ENCODE data around the gene RAB13. TPM values are rescaled to one million over a fixed set of nuclear protein-coding genes. Genes with fewer than 3 reads are reported as not detected.

Gene RAB13
- total and polyA plus RNA-seq, 2 of the 13 experiments (the other 11 are each of a cell fraction or from before 2014, with no cell fraction given), result 15.9 to 24.7 TPM

DNA sequence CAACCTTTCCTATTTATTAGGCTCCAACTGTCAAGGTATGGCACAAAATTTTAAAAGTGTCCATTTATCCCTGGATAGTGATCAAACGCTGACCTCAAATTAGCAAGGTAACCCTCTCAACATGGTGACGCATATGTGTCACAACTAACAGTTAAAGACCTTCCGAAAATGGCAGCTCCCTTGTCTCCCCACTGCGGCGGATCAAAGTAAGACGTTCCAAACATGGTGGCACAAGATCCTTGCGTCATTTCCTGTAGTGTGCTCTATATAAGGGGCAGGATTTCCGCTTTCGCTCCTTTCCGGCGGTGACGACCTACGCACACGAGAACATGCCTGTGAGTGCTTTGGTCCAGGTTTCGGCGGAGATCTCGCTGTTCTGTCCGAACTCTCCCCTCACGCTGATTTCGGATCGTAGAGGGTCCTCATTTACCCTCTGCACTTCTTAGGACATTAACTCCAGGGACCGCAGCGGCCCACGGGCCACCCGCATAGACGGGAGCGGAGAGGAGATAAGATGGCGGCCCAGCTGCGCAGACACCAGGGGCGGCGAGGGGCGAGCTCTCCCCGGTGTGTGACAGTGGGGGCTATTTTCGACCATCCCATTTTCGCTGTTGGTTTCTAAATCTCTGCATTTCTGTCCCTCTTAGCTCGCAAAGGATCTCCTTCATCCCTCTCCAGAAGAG is 4.5 kb upstream of the RAB13 start, which contains the start of gene RPS27 (continued):
- TF ChIP-seq, protein P1, sequence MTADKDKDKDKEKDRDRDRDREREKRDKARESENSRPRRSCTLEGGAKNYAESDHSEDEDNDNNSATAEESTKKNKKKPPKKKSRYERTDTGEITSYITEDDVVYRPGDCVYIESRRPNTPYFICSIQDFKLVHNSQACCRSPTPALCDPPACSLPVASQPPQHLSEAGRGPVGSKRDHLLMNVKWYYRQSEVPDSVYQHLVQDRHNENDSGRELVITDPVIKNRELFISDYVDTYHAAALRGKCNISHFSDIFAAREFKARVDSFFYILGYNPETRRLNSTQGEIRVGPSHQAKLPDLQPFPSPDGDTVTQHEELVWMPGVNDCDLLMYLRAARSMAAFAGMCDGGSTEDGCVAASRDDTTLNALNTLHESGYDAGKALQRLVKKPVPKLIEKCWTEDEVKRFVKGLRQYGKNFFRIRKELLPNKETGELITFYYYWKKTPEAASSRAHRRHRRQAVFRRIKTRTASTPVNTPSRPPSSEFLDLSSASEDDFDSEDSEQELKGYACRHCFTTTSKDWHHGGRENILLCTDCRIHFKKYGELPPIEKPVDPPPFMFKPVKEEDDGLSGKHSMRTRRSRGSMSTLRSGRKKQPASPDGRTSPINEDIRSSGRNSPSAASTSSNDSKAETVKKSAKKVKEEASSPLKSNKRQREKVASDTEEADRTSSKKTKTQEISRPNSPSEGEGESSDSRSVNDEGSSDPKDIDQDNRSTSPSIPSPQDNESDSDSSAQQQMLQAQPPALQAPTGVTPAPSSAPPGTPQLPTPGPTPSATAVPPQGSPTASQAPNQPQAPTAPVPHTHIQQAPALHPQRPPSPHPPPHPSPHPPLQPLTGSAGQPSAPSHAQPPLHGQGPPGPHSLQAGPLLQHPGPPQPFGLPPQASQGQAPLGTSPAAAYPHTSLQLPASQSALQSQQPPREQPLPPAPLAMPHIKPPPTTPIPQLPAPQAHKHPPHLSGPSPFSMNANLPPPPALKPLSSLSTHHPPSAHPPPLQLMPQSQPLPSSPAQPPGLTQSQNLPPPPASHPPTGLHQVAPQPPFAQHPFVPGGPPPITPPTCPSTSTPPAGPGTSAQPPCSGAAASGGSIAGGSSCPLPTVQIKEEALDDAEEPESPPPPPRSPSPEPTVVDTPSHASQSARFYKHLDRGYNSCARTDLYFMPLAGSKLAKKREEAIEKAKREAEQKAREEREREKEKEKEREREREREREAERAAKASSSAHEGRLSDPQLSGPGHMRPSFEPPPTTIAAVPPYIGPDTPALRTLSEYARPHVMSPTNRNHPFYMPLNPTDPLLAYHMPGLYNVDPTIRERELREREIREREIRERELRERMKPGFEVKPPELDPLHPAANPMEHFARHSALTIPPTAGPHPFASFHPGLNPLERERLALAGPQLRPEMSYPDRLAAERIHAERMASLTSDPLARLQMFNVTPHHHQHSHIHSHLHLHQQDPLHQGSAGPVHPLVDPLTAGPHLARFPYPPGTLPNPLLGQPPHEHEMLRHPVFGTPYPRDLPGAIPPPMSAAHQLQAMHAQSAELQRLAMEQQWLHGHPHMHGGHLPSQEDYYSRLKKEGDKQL (CRISPR knock-in tag; IDR thresholded peaks at IDR 0.05; ENCODE audit: low read depth), result peak; percentile 41; the same call in 1 of the 2 replicates
- TF ChIP-seq ZSCAN29 (CRISPR knock-in tag; conservative IDR thresholded peaks at IDR 0.05) (peak; percentile 98), FOSL2 (CRISPR knock-in tag; IDR thresholded peaks at IDR 0.05) (peak; percentile 59), ZNF383 (CRISPR knock-in tag; IDR thresholded peaks at IDR 0.05; ENCODE audit: borderline replicate concordance) (peak; percentile 97; the same call in 1 of the 2 replicates), ZNF282 (IDR thresholded peaks at IDR 0.05; ENCODE audit: partially characterized antibody) (no peak), ZNF160 (CRISPR knock-in tag; IDR thresholded peaks at IDR 0.05) (peak; percentile 42; the same call in 1 of the 2 replicates), IRF2 (CRISPR knock-in tag; IDR thresholded peaks at IDR 0.05) (peak; percentile 94), ZNF317 (CRISPR knock-in tag; IDR thresholded peaks at IDR 0.05) (no peak; the same call in 1 of the 2 replicates), SYNCRIP (IDR thresholded peaks at IDR 0.05; ENCODE audit: insufficient read depth, low read depth, low read length) (no peak), ONECUT2 (CRISPR knock-in tag; IDR thresholded peaks at IDR 0.05) (no peak), ZBTB20 (CRISPR knock-in tag; IDR thresholded peaks at IDR 0.05; ENCODE audit: borderline replicate concordance, low read depth) (no peak), TFDP1 (CRISPR knock-in tag; IDR thresholded peaks at IDR 0.05; ENCODE audit: borderline replicate concordance) (peak; percentile 42; the same call in 1 of the 2 replicates), SP1 (IDR thresholded peaks at IDR 0.05) (no peak), SP1 (CRISPR knock-in tag; IDR thresholded peaks at IDR 0.05) (peak; percentile 63), HMG20B (CRISPR knock-in tag; conservative IDR thresholded peaks at IDR 0.05) (0 out of 2 replicates have a peak, but pooled peaks have one; percentile 5), ZNF780A (CRISPR knock-in tag; IDR thresholded peaks at IDR 0.05) (no peak), ZBTB8A (CRISPR knock-in tag; IDR thresholded peaks at IDR 0.05; ENCODE audit: borderline replicate concordance, low read depth) (0 out of 2 replicates have a peak, but pooled peaks have one; percentile 79), ZNF777 (CRISPR knock-in tag; IDR thresholded peaks at IDR 0.05) (peak; percentile 85), NFIB (CRISPR knock-in tag; IDR thresholded peaks at IDR 0.05; ENCODE audit: borderline replicate concordance) (no peak)
- TF ChIP-seq, protein P2, sequence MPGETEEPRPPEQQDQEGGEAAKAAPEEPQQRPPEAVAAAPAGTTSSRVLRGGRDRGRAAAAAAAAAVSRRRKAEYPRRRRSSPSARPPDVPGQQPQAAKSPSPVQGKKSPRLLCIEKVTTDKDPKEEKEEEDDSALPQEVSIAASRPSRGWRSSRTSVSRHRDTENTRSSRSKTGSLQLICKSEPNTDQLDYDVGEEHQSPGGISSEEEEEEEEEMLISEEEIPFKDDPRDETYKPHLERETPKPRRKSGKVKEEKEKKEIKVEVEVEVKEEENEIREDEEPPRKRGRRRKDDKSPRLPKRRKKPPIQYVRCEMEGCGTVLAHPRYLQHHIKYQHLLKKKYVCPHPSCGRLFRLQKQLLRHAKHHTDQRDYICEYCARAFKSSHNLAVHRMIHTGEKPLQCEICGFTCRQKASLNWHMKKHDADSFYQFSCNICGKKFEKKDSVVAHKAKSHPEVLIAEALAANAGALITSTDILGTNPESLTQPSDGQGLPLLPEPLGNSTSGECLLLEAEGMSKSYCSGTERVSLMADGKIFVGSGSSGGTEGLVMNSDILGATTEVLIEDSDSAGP (CRISPR knock-in tag; IDR thresholded peaks at IDR 0.05; ENCODE audit: borderline replicate concordance), result peak; percentile 69
- TF ChIP-seq, protein P3, sequence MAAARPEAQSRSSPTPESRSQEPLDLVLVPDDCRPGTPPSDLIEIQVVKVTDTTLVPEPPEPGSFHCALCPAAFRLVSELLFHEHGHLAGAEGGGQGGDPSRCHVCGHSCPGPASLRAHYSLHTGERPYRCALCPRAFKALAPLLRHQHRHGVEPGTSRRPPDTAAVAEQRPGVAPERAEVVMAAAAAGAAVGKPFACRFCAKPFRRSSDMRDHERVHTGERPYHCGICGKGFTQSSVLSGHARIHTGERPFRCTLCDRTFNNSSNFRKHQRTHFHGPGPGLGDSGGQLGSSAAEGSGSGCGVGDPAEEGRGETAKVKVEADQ (CRISPR knock-in tag; IDR thresholded peaks at IDR 0.05; ENCODE audit: borderline replicate concordance), result no peak; the same call in 1 of the 2 replicates
